Lower lobe of right lung (tissue), 2 donors: ENCODE data around the gene RASEF. TPM values are rescaled to one million over a fixed set of nuclear protein-coding genes. Genes with fewer than 3 reads are reported as not detected.

ENCODE experiments used
- ATAC-seq, 2 donors: fragments of 200-7000 bp; cut with Tn5 transposase; one replicate each; pipeline ENCODE4 v1.9.1; 2020 to 2022; ENCODE audit warnings: mild to moderate bottlenecking in 2 of 2, moderate library complexity in 2 of 2
- DNase-seq: peaks from one replicate; pipeline ENCODE4 v3.0.0-alpha.2; 2020
- H3K27ac ChIP-seq: fragments of 200-600 bp; one replicate; pipeline ENCODE4 v1.8.0; 2022
- H3K27me3 ChIP-seq: fragments of 200-600 bp; one replicate; pipeline ENCODE4 v1.8.0; 2022; ENCODE audit warnings: low read depth
- H3K36me3 ChIP-seq: fragments of 200-600 bp; one replicate; pipeline ENCODE4 v1.8.0; 2022; ENCODE audit warnings: mild to moderate bottlenecking
- H3K4me1 ChIP-seq: fragments of 200-600 bp; one replicate; pipeline ENCODE4 v1.8.0; 2022
- H3K4me3 ChIP-seq: fragments of 200-600 bp; one replicate; pipeline ENCODE4 v1.8.0; 2022; ENCODE audit warnings: mild to moderate bottlenecking
- H3K9me3 ChIP-seq: fragments of 200-600 bp; one replicate; pipeline ENCODE4 v1.8.0; 2022
- intact Hi-C: fragments of 100-400 bp; cut with DNase I; formaldehyde crosslinking; loops from one replicate; pipeline ENCODE4 v1.11.0; 2022
- total RNA-seq: library from RNA; stranded (reverse); fragmentation: NEBNext Ultra II Directional; extraction: Animal tissue kit (Norgen Biotek cat#: 25700); gene quantifications from one replicate; pipeline ENCODE4 v1.2.1, GENCODE V29; 2021
- TF ChIP-seq, protein P1 (sequence below): fragments of 200-600 bp; IDR thresholded peaks from one replicate; pipeline ENCODE4 v1.8.0; 2022; ENCODE audit warnings: antibody characterized with exemption, mild to moderate bottlenecking
- donor health status: DM: no; HTN: yes; CAD: no; lungs with severe emphysema.

The RASEF gene
- total RNA-seq, 1 donor from 2014 or later: 11.5 TPM

DNA sequence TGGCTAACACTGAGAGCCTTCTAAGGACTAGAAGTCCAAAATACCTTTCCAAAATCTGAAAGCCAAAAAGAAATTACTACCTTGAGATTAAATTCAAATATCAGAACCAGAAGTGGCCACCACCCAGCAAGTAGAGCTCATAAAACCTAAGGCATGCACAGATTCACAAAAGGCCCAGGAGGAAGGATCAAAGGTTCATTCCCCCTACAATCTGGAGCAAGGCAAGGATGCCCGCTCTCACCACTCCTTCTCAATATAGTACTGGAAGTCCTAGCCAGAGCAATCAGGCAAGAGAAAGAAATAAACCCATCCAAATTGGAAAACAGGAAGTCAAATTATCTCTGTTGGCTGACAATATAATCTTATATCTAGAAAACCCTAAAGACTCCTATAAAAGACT lies 6.0 kb downstream of the RASEF start:
- intact Hi-C loops: no loop called here
- Histone ChIP-seq H3K36me3 (no peaks in the 10 kb centered on the region), H3K27ac (no peak overlapping the region), H3K27me3 (peaks cover 2% of the 10 kb centered on the region), H3K9me3 (no peaks in the 10 kb centered on the region), H3K4me1 (no peaks in the 10 kb centered on the region), H3K4me3 (no peak overlapping the region)
- ATAC-seq (no peak), DNase-seq (no peak)
- TF ChIP-seq, protein P1, sequence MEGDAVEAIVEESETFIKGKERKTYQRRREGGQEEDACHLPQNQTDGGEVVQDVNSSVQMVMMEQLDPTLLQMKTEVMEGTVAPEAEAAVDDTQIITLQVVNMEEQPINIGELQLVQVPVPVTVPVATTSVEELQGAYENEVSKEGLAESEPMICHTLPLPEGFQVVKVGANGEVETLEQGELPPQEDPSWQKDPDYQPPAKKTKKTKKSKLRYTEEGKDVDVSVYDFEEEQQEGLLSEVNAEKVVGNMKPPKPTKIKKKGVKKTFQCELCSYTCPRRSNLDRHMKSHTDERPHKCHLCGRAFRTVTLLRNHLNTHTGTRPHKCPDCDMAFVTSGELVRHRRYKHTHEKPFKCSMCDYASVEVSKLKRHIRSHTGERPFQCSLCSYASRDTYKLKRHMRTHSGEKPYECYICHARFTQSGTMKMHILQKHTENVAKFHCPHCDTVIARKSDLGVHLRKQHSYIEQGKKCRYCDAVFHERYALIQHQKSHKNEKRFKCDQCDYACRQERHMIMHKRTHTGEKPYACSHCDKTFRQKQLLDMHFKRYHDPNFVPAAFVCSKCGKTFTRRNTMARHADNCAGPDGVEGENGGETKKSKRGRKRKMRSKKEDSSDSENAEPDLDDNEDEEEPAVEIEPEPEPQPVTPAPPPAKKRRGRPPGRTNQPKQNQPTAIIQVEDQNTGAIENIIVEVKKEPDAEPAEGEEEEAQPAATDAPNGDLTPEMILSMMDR: no peak

DNA sequence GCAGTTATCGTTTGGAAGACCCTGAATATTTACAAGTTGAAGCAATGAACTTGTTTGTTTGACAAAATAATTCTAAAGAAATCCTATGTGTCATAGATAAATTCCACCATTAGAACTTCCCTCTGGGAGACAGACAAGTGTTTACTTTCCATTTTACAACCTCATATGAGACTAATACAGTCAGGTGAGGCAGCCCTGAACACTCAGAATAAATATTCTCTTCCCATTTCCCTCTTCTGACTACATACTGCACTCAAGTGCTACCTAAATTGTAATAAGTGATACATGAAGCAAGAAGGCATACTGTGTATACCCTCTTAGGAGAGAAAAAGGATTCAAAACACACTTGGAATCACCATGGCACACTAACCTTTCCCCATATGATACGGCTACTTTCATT lies 6.8 kb downstream of the RASEF start:
- no peaks in the 10 kb centered on the region for H3K4me1 ChIP-seq
- H3K36me3 ChIP-seq: no peaks in the 10 kb centered on the region
- intact Hi-C loops: no loop called here
- no peaks in the 10 kb centered on the region for H3K9me3 ChIP-seq
- ATAC-seq (peak; percentile 79 to 81), DNase-seq (no peak)
- no peak overlapping the region for H3K4me3 ChIP-seq
- no peak overlapping the region for H3K27ac ChIP-seq
- H3K27me3 ChIP-seq: no peaks in the 10 kb centered on the region
- TF ChIP-seq, protein P1: no peak

- no peak overlapping the region for H3K27ac ChIP-seq
- ATAC-seq (peak; percentile 81 to 84), DNase-seq (peak; percentile 46)
- TF ChIP-seq, protein P1: no peak
- no peaks in the 10 kb centered on the region for H3K36me3 ChIP-seq
- no peak overlapping the region for H3K4me3 ChIP-seq
- H3K27me3 ChIP-seq: no peaks in the 10 kb centered on the region
- intact Hi-C loops: no loop called here
- H3K9me3 ChIP-seq: no peaks in the 10 kb centered on the region
- no peaks in the 10 kb centered on the region for H3K4me1 ChIP-seq
Measured at GRCh38 chr9:83047839-83048775, 14.8 kb downstream of the RASEF start.

GRCh38 chr9:83043597-83043996 lies 19.3 kb downstream of the RASEF start:
- no peaks in the 10 kb centered on the region for H3K36me3 ChIP-seq
- H3K27ac ChIP-seq: no peak overlapping the region
- no peaks in the 10 kb centered on the region for H3K4me1 ChIP-seq
- no peaks in the 10 kb centered on the region for H3K9me3 ChIP-seq
- no peak for ATAC-seq
- H3K27me3 ChIP-seq: no peaks in the 10 kb centered on the region
- no peak for DNase-seq
- TF ChIP-seq, protein P1: no peak
- no peak overlapping the region for H3K4me3 ChIP-seq
- intact Hi-C loops: no loop called here

DNA sequence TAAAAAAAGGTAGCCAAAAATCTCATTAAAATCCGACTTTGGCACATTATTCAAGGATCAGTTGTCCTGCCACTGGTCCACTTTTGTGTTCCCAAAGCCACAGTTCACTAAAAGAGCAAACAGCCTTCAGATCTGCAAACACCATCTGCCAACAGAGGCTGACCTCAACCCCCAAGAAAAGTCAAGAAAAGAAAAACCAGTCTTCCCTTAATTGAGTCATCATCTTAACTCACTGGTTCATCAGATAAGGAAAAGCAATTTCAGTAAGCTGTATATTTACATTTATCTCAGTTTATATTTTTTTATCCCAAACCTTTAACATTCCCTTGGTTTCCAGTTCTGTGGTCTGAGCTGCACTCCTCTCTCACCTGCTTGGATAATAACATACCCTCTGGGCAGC lies 21.2 kb downstream of the RASEF start:
- intact Hi-C loops: no loop called here
- H3K27ac ChIP-seq: no peak overlapping the region
- H3K9me3 ChIP-seq: no peaks in the 10 kb centered on the region
- no peaks in the 10 kb centered on the region for H3K27me3 ChIP-seq
- ATAC-seq (peak in 1 of 2 donors; percentile 53), DNase-seq (no peak)
- no peaks in the 10 kb centered on the region for H3K36me3 ChIP-seq
- H3K4me1 ChIP-seq: no peaks in the 10 kb centered on the region
- TF ChIP-seq, protein P1: no peak
- no peak overlapping the region for H3K4me3 ChIP-seq
